Natural killer cell (primary cell): ENCODE measurements around the gene ADM. TPM values are rescaled to one million over a fixed set of nuclear protein-coding genes. Genes with fewer than 3 reads are reported as not detected.

Experiments used
- ATAC-seq, 3 donors: fragments of 150-1000 bp in 2 of 3; fragments of 200-7000 bp in 1 of 3; cut with Tn5 transposase; 1 replicate in 1 of 3; 2 replicates in 2 of 3; pipeline ENCODE4 v1.10.0; 2021; ENCODE audit warnings: mild to moderate bottlenecking in 2 of 3, moderate library complexity in 2 of 3
- DNase-seq, 2 donors: peaks; one replicate each; pipeline versions ENCODE4 v3.0.0 to v3.0.0-alpha.2; 2013 to 2021; ENCODE audit warnings: mixed read lengths in 1 of 2
- H3K27ac ChIP-seq: one replicate; pipeline ENCODE4 v1.5.1; 2013; ENCODE audit warnings: mild to moderate bottlenecking, low read length
- H3K27me3 ChIP-seq: one replicate; pipeline ENCODE4 v1.6.1; 2013; ENCODE audit warnings: low read length; ENCODE audit not compliant: control insufficient read depth, insufficient read depth
- H3K36me3 ChIP-seq: one replicate; pipeline ENCODE4 v1.6.1; 2013; ENCODE audit warnings: low read length; ENCODE audit not compliant: control insufficient read depth, insufficient read depth
- H3K4me1 ChIP-seq: one replicate; pipeline ENCODE4 v1.6.1; 2013; ENCODE audit warnings: low read length; ENCODE audit not compliant: control insufficient read depth, insufficient read depth
- H3K4me3 ChIP-seq: one replicate; pipeline ENCODE4 v1.5.1; 2013; ENCODE audit warnings: low read length
- H3K9me3 ChIP-seq: one replicate; pipeline ENCODE4 v1.6.1; 2013; ENCODE audit warnings: low read length; ENCODE audit not compliant: control insufficient read depth, insufficient read depth
- H3K27ac Mint-ChIP-seq, 2 donors: one replicate each; pipeline ENCODE4 v1.8.0; 2022; ENCODE audit warnings: mild to moderate bottlenecking in 2 of 2, mixed read lengths in 2 of 2, moderate library complexity in 1 of 2
- H3K27me3 Mint-ChIP-seq, 2 donors: one replicate each; pipeline ENCODE4 v1.8.0; 2022; ENCODE audit warnings: low read depth in 2 of 2, mixed read lengths in 2 of 2
- H3K36me3 Mint-ChIP-seq: one replicate; pipeline ENCODE4 v1.8.0; 2022; ENCODE audit warnings: mixed read lengths
- H3K4me1 Mint-ChIP-seq, 2 donors: one replicate each; pipeline ENCODE4 v1.8.0; 2022; ENCODE audit warnings: mixed read lengths in 2 of 2
- H3K4me3 Mint-ChIP-seq: one replicate; pipeline ENCODE4 v1.8.0; 2022; ENCODE audit warnings: mild to moderate bottlenecking, moderate library complexity, mixed read lengths
- H3K9me3 Mint-ChIP-seq, 2 donors: one replicate each; pipeline ENCODE4 v1.8.0; 2022; ENCODE audit warnings: mixed read lengths in 2 of 2
- WGBS: methylation state at CpG from one replicate; pipeline ENCODE4 v1.1.7; 2013; ENCODE audit warnings: missing lambda C conversion rate; ENCODE audit not compliant: insufficient coverage; 5-methylcytosine and 5-hydroxymethylcytosine counted together
- intact Hi-C: fragments of 100-400 bp; cut with micrococcal nuclease; formaldehyde crosslinking; loops from one replicate; pipeline ENCODE4 v1.14.2; 2022
- total RNA-seq, 4 donors: library from RNA; stranded (reverse); fragments of 120-200 nt in 1 of 4; gene quantifications; one replicate each; pipeline versions ENCODE4 v1.2.3 to v1.2.4, GENCODE V29; 2013 to 2022
- TF ChIP-seq, protein P1 (sequence below): fragments of 200-600 bp; IDR thresholded peaks from one replicate; pipeline ENCODE4 v1.8.0; 2022; ENCODE audit warnings: antibody characterized with exemption

The ADM gene
- total RNA-seq, 3 donors from 2014 or later (not counting 1 experiment from before 2014, with no cell fraction given), result 0.82 to 7.0 (median 5.8) TPM

DNA sequence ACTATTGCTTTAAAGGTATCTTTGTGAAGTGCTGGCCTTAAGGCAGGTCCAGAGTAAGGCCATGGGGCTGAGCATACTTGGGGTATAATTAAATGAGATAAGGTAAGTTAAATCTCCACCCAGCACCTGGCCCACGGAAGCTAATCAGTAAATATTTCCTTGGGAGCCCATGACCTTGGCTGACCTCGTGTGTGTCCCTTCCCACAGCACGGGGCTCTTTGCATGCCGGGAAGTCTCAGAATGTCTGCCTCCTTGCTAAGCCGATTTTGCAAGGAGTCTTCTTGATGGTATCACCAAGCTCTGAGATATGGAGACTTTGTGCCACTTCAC lies 46.5 kb downstream of the ADM start:
- Histone ChIP-seq H3K27me3 (no peaks in the 10 kb centered on the region), H3K4me1 (no peaks in the 10 kb centered on the region), H3K27ac (no peak overlapping the region), H3K9me3 (no peaks in the 10 kb centered on the region), H3K36me3 (no peaks in the 10 kb centered on the region), H3K4me3 (no peak overlapping the region)
- no peak overlapping the region for H3K4me3 Mint-ChIP-seq
- no peaks in the 10 kb centered on the region for H3K4me1 Mint-ChIP-seq
- ATAC-seq, result no peak
- WGBS, result 84% methylated on average over 5 of the region's 5 CpGs
- TF ChIP-seq, protein P1, sequence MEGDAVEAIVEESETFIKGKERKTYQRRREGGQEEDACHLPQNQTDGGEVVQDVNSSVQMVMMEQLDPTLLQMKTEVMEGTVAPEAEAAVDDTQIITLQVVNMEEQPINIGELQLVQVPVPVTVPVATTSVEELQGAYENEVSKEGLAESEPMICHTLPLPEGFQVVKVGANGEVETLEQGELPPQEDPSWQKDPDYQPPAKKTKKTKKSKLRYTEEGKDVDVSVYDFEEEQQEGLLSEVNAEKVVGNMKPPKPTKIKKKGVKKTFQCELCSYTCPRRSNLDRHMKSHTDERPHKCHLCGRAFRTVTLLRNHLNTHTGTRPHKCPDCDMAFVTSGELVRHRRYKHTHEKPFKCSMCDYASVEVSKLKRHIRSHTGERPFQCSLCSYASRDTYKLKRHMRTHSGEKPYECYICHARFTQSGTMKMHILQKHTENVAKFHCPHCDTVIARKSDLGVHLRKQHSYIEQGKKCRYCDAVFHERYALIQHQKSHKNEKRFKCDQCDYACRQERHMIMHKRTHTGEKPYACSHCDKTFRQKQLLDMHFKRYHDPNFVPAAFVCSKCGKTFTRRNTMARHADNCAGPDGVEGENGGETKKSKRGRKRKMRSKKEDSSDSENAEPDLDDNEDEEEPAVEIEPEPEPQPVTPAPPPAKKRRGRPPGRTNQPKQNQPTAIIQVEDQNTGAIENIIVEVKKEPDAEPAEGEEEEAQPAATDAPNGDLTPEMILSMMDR, result no peak
- H3K36me3 Mint-ChIP-seq, result no peaks in the 10 kb centered on the region
- intact Hi-C loops, result no loop called here
- H3K27ac Mint-ChIP-seq, result no peak overlapping the region
- no peaks in the 10 kb centered on the region for H3K9me3 Mint-ChIP-seq
- peaks cover 13 to 31% of the 10 kb centered on the region in 2 donors for H3K27me3 Mint-ChIP-seq
- DNase-seq, result no peak

DNA sequence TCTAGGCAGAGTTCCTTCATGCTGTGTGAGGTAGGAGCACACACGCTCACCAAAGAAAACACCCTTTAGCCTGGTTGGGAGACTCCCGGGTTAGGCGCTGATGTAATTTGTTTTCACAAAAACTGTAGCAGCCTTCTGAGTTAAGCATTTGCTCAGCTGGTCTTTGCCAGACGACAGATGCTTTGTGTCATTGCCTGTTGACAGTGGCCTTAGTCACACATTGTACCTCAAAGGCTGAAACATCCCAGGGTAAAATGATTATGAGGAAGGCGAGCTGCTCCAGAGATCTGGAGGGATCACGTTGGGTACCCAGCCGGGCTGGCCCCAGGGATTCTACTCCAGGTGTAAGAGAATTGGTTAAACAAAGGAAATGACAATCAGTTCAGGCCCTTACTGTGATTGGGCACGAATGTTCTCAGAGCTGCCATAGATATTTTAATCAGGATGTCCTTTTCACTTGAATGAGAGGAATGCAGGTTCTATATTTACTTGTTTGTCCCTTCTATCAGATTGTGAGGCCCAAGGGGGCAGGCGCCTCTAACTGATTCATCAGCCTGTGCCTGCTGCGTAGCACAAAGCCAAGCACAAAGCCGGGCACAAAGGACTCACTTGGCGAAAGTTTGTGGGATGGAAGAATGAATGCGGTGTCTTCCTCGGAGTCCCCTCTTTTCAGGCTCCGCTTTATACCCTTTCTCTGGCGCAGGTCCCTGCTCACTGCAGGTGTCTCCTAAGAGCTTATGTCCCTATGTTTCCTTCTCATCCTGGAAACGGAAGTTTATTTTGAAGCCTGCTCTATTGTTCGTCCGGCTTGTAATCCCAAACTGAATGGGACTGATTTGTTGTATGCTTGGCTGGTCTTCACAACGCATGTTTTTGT lies 47.1 kb downstream of the ADM start:
- no peaks in the 10 kb centered on the region for H3K36me3 Mint-ChIP-seq
- Histone ChIP-seq H3K27me3 (no peaks in the 10 kb centered on the region), H3K4me3 (no peak overlapping the region), H3K27ac (no peak overlapping the region), H3K9me3 (no peaks in the 10 kb centered on the region), H3K4me1 (no peaks in the 10 kb centered on the region), H3K36me3 (no peaks in the 10 kb centered on the region)
- no peak for DNase-seq
- ATAC-seq, result no peak
- H3K4me1 Mint-ChIP-seq, result no peaks in the 10 kb centered on the region
- TF ChIP-seq, protein P1, result no peak
- H3K4me3 Mint-ChIP-seq, result no peak overlapping the region
- no peak overlapping the region for H3K27ac Mint-ChIP-seq
- intact Hi-C loops, result no loop called here
- no peaks in the 10 kb centered on the region for H3K9me3 Mint-ChIP-seq
- peaks cover 13 to 29% of the 10 kb centered on the region in 2 donors for H3K27me3 Mint-ChIP-seq
- 92% methylated on average over 20 of the region's 20 CpGs for WGBS

DNA sequence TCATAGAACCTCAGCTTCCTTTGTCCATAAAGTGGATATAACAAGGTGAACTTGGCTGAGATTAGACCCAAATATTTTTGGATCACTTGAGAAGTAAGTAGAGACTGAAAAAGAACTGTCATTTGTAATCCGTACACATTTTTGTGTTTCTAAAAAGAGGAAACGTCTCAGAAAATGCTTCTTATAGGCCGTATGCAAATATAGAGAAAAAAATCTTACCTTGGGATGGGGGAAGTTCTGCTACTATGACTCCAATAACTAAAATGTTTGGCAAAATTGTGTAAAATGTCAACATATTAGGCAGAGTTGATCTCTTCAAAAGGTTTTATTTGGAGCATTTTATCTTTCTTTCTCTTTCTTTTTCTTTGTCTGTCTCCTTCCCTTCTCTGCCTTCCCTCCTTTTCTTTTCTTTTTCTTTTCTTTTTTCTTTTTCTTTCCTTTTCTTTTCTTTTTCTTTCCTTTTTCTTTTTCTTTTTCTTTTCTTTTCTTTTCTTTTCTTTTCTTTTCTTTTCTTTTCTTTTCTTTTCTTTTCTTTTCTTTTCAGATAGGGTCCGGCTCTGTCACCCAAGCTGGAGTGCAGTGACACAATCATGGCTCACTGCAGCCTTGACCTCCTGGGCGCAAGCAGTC lies 48.2 kb downstream of the ADM start:
- no peak for ATAC-seq
- Histone ChIP-seq H3K36me3 (no peaks in the 10 kb centered on the region), H3K27me3 (no peaks in the 10 kb centered on the region), H3K27ac (no peak overlapping the region), H3K4me3 (no peak overlapping the region), H3K4me1 (no peaks in the 10 kb centered on the region), H3K9me3 (no peaks in the 10 kb centered on the region)
- DNase-seq, result no peak
- Mint-ChIP-seq H3K27ac (no peak overlapping the region), H3K4me1 (no peaks in the 10 kb centered on the region), H3K36me3 (no peaks in the 10 kb centered on the region), H3K27me3 (peaks cover 11 to 21% of the 10 kb centered on the region in 2 donors), H3K4me3 (no peak overlapping the region), H3K9me3 (no peaks in the 10 kb centered on the region)
- intact Hi-C loops, result no loop called here
- TF ChIP-seq, protein P1, result no peak
- WGBS, result 96% methylated on average over 4 of the region's 5 CpGs
